Endometrial microvascular endothelial cells (primary cell): ENCODE measurements around the gene HNRNPAB. TPM values are rescaled to one million over a fixed set of nuclear protein-coding genes. Genes with fewer than 3 reads are reported as not detected.

Experiments
- in situ Hi-C: cut with HindIII; loops from 2 replicates; pipeline ENCODE4 v1.10.0; 2017; ENCODE audit warnings: low sequenced_read_pairs, low pct_unique_long_range_greater_than_20kb; ENCODE audit errors: inconsistent ontology term
- total RNA-seq: library from RNA; depleted of rRNA; stranded (reverse); fragments of >200 nt; gene quantifications from one replicate; pipeline ENCODE4 v1.2.3, GENCODE V29; 2015; ENCODE audit errors: inconsistent ontology term

The HNRNPAB gene
- total RNA-seq, 1 donor from 2014 or later = 169 TPM

DNA sequence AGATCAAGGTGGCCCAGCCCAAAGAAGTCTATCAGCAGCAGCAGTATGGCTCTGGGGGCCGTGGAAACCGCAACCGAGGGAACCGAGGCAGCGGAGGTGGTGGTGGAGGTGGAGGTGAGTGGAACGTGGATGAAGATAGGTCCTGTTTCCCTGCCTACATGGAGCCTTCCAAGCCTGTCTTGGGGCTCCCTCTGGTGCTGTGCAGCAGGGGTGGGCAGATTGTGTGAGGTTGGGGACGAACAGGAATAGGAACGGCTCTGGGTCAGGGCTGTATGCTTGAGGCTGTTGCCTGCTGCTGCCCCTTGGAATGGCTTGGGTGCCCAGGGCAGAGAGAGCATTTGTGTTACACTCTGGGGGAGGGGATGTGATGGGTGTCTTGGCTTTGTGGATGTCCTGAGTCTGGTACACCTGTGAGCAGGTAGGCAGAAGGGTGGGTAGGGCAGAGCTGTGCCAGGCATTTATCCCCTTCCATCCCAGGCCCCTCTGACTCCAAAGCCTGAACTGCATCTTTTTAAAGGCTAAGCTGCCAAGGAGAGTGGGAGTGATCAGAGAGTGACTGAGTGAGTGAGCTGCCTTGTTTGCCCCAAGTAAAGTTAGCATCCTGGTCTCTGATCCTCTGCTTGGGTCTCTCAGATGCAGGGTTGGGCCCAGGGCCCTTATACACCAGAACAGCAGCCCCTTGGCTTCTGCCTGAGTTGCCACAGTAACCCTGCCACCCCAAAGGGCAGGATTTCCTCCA, 5.2 kb downstream of the HNRNPAB start:
- in situ Hi-C loops = no loop called here

DNA sequence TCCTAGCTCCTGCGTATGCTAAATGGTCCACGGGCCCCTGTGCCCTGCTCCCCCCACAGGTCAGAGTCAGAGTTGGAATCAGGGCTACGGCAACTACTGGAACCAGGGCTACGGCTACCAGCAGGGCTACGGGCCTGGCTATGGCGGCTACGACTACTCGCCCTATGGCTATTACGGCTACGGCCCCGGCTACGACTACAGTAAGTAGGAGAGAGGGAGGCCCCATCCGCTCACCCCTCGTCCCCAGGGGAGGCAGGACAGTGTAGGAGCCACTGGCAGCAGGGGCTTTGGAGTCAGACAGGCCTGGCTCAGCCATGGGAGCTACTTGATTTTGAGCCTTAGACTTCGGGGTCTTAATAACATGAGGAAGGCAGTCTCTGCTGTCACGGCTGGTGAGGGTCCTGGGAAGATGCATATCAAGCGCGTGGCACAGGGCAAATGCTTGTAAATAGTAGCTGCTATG, 5.8 kb downstream of the HNRNPAB start:
- in situ Hi-C loops = no loop called here

- in situ Hi-C loops = no loop called here
Observed at GRCh38 chr5:178210686-178211085, 6.4 kb downstream of the HNRNPAB start.

GRCh38 chr5:178211095-178212048, 7.0 kb downstream of the HNRNPAB start:
- in situ Hi-C loops = no loop called here

- in situ Hi-C loops = no loop called here
Observed at GRCh38 chr5:178212241-178213002, 8.1 kb downstream of the HNRNPAB start.

GRCh38 chr5:178213003-178213461, 8.7 kb downstream of the HNRNPAB start:
- in situ Hi-C loops = no loop called here

GRCh38 chr5:178213748-178214151, 9.4 kb downstream of the HNRNPAB start:
- in situ Hi-C loops = no loop called here

- in situ Hi-C loops = no loop called here
Observed at GRCh38 chr5:178214160-178214803, 9.9 kb downstream of the HNRNPAB start.

DNA sequence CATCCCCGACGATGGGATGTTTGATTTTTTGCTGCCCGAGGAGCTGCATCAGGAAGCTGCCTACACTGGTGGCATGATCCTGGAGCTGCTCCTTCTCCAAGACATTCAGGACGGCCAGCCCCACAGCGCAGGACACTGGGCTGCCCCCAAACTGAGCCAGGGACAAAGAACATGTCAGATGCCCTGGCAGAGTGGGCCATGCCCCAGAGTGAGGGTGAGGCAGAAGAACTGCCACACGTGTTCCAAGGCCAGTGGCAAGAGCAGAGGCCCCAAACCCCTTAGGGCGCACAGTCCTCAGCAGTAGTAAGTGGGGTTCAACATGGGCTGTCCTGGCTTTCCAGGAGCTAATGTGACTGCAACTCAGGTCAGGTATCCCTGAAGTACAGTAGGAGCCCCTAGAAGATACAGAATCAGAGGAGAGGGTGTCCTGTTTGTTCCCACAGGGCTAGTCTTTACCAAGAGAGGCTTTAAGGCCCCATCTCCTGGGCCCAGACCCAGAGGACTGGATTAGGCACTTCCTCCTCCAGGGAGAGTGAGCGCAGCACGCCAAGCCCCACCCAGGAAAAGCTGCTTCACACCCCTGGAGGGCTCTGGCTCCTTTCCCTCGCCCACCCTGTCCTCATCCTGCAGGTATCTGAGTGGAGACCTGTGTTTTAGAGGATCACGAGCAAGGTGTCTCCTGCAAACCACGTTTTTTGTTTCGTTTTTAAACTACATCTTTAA, 11.1 kb downstream of the HNRNPAB start:
- in situ Hi-C loops = no loop called here

- in situ Hi-C loops = no loop called here
Observed at GRCh38 chr5:178216088-178216534, 11.8 kb downstream of the HNRNPAB start.

DNA sequence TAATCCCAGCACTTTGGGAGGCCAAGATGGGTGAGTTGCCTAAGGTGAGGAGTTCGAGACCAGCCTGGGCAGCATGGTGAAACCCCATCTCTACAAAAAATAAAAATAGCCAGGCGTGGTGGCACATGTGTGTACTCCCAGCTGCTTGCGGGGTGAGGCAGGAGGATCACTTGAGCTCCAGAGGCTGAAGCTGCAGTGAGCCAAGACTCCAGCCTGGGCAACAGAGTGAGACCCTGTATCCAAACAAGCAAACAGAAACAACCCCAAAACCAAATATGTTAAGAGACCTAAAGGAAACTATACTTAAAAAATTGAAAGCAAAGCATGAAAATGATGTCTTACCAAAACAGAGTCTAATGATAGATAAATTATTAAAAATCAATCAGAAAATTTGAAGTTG, 12.4 kb downstream of the HNRNPAB start:
- in situ Hi-C loops = no loop called here

DNA sequence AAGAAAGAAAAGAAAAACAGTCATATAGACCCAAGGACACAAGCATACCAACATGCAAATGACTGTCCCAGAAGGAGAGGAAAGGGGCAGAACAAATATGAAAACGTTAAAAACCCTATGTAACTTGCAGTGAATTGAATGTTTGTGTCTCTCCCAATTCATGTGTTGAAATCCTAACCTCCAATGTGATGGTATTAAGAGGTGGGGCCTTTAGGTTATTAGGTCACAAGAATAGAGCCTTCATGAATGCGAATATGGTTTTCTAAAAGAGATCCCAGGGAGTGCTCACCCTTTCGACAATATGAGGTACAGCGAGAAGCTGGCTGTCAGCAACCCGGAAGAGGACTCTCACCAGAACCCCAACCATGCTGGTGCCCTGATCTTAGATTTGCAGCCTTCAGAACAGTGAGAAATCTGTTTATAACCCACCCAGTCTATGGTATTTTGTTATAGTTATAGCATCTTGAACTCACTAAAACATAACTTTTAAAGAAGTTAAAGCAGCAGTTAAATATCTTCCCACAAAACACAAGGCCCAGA, 14.0 kb downstream of the HNRNPAB start:
- in situ Hi-C loops = no loop called here

DNA sequence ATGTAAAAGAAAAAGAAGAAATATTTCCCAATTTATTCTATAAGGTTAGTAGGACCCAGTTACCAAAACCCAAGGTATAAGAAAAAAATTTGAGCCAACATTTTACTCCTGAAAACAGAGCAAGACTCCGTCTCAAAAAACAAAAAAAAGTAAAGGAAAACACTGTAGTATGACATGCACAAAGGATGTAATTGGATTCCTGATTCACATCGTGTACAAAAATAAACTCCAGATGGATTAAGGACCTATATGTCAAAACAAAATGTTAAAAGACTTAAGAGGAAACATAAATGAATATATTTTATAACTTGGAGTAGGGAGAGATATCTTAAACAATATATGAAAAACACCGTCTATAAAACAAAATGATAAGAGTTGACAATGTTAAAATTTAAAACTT, 14.5 kb downstream of the HNRNPAB start:
- in situ Hi-C loops = no loop called here

DNA sequence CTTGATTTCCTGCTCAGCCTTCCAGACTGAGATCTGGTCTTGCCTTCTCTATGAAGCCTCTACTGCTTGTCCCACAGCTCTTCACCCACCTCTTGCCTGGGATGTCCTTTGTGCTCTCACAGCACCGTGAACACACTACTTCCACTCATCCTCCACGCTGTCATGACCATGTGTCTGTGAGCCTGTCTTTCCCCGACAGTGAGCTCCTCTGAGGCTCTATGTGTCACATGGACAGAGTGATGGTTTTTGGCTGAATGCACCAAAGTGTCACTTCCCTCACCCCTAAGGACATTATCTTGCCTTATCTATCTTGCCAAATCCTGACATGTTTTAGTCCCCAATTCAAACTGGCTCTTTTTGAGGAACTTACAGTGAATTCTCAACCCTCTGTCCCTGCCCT, 16.9 kb downstream of the HNRNPAB start:
- in situ Hi-C loops = no loop called here

DNA sequence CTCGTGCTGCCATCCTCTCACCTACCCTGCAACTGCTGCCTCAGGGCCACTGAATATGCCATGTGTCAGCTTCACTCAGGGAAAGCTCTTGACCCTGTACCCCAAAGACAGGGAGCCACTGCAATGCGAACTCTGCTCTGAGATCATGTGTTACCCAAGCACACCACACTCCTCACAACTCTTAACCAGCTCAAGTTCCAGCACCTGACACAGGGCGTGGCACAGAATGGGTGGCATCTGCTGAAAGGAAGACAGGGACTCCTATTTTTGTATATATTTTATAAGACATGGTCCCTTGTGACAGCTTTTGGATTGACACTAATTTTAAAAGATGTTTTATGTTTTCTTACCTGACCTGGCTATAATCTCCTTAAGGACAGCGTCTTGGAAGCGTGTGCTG, 17.5 kb downstream of the HNRNPAB start:
- in situ Hi-C loops = no loop called here

- in situ Hi-C loops = no loop called here
Observed at GRCh38 chr5:178222292-178222691, 18.0 kb downstream of the HNRNPAB start.

DNA sequence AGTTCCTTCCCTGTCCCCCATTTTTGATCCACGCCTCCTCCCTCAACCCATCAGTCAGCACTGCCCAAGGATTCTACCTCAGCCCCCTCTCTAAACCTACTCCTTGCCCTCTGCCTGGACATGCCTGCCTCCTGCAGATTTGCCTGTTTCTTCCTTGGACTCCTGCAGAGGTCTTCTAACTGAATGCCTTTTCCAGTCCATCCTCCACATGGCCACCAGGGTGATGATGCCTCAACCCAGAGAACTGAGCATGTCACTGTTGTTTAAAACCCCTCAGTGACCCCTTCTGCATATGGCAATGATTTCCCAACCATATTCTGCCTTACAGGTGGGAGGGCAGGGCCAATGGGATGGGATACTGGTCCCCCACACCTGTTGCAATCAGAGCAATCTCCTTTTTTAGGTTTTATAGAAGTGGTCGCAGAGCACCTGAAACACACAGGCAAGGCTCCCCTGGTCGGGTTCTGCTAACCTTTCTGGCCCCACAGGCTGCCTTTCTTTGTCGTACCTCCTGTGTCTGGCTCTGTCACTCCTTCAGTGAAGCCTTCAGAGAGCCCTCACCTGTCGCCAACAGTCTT, 19.0 kb downstream of the HNRNPAB start:
- in situ Hi-C loops = no loop called here
